Measurements from ENCODE around the gene HIVEP2. TPM values are rescaled to one million over a fixed set of nuclear protein-coding genes. Genes with fewer than 3 reads are reported as not detected.

The HIVEP2 gene
- polyA plus RNA-seq, 3 donors: 0.16 to 1.4 (median 0.64) TPM

- H3K36me3 Mint-ChIP-seq: peaks cover 7 to 18% of the 10 kb centered on the region in 2 donors
- Histone ChIP-seq H3K9ac (ENCODE audit: insufficient read depth, low read length, poor library complexity, severe bottlenecking) (no peak overlapping the region), H3K36me3 (replicated peaks in 1 of 2; ENCODE audit: control insufficient read depth in 1 of 2, insufficient read depth in 2 of 2, low read length in 2 of 2) (peaks cover 0 to 8% of the 10 kb centered on the region in 2 donors), H3K27me3 (ENCODE audit: control insufficient read depth in 2 of 2, insufficient read depth in 2 of 2, low read length in 2 of 2) (no peaks in the 10 kb centered on the region), H3K4me3 (replicated peaks in 1 of 3; ENCODE audit: low read depth in 2 of 3, low read length in 3 of 3) (no peak overlapping the region), H4K20me1 (ENCODE audit: insufficient read depth, low read length) (no peaks in the 10 kb centered on the region), H3K79me2 (ENCODE audit: insufficient read depth, low read length) (no peaks in the 10 kb centered on the region), H3K27ac (ENCODE audit: low read depth in 1 of 2, low read length in 2 of 2) (no peak overlapping the region), H3K4me2 (replicated peaks; ENCODE audit: extremely low read depth, low read length, poor library complexity, severe bottlenecking) (no peak overlapping the region), H3K4me1 (ENCODE audit: control insufficient read depth in 1 of 2, insufficient read depth in 2 of 2, low read length in 2 of 2) (no peaks in the 10 kb centered on the region), H3K9me3 (replicated peaks in 1 of 2; ENCODE audit: control insufficient read depth in 1 of 2, insufficient read depth in 1 of 2, low read length in 2 of 2) (no peaks in the 10 kb centered on the region), H2AFZ (ENCODE audit: insufficient read depth, low read depth, low read length, poor library complexity, severe bottlenecking) (no peak overlapping the region)
- peaks cover 0 to 2% (median 0%) of the 10 kb centered on the region in 7 donors for H3K9me3 Mint-ChIP-seq
- 92% methylated on average over 12 of the region's 12 CpGs for WGBS (ENCODE audit: insufficient coverage)
- no peak overlapping the region for H3K27ac Mint-ChIP-seq
- H3K4me1 Mint-ChIP-seq: no peaks in the 10 kb centered on the region
- TF ChIP-seq CTCF (IDR thresholded peaks at IDR 0.05): no peak
- peaks cover 0 to 2% (median 0%) of the 10 kb centered on the region in 3 donors for H3K27me3 Mint-ChIP-seq (ENCODE audit: low read depth in 3 of 3)
- no peak overlapping the region for H3K4me3 Mint-ChIP-seq
- no peak for DNase-seq
- intact Hi-C loops (cut with micrococcal nuclease): no loop called here
These were observed 170.9 kb downstream of the HIVEP2 start for GRCh38 chr6:142773859-142774648.

- no peaks in the 10 kb centered on the region for H3K79me2 ChIP-seq (ENCODE audit: insufficient read depth, low read length)
- H4K20me1 ChIP-seq (ENCODE audit: insufficient read depth, low read length): no peaks in the 10 kb centered on the region
- H3K4me3 ChIP-seq (replicated peaks in 1 of 3; ENCODE audit: low read depth in 2 of 3, low read length in 3 of 3): no peak overlapping the region
- Mint-ChIP-seq H3K36me3 (peaks cover 9 to 18% of the 10 kb centered on the region in 2 donors), H3K27ac (no peak overlapping the region), H3K9me3 (peaks cover 0 to 2% (median 0%) of the 10 kb centered on the region in 7 donors), H3K27me3 (ENCODE audit: low read depth in 3 of 3) (peaks cover 0 to 2% (median 0%) of the 10 kb centered on the region in 3 donors), H3K4me1 (no peaks in the 10 kb centered on the region), H3K4me3 (no peak overlapping the region)
- no peak overlapping the region for H3K9ac ChIP-seq (ENCODE audit: insufficient read depth, low read length, poor library complexity, severe bottlenecking)
- H3K4me2 ChIP-seq (replicated peaks; ENCODE audit: extremely low read depth, low read length, poor library complexity, severe bottlenecking): no peak overlapping the region
- 97% methylated on average over 5 of the region's 9 CpGs for WGBS (ENCODE audit: insufficient coverage)
- no peaks in the 10 kb centered on the region for H3K27me3 ChIP-seq (ENCODE audit: control insufficient read depth in 2 of 2, insufficient read depth in 2 of 2, low read length in 2 of 2)
- intact Hi-C loops (cut with micrococcal nuclease): no loop called here
- no peaks in the 10 kb centered on the region for H3K9me3 ChIP-seq (replicated peaks in 1 of 2; ENCODE audit: control insufficient read depth in 1 of 2, insufficient read depth in 1 of 2, low read length in 2 of 2)
- no peak for TF ChIP-seq CTCF (IDR thresholded peaks at IDR 0.05)
- H3K4me1 ChIP-seq (ENCODE audit: control insufficient read depth in 1 of 2, insufficient read depth in 2 of 2, low read length in 2 of 2): no peaks in the 10 kb centered on the region
- peaks cover 0 to 8% of the 10 kb centered on the region in 2 donors for H3K36me3 ChIP-seq (replicated peaks in 1 of 2; ENCODE audit: control insufficient read depth in 1 of 2, insufficient read depth in 2 of 2, low read length in 2 of 2)
- no peak overlapping the region for H3K27ac ChIP-seq (ENCODE audit: low read depth in 1 of 2, low read length in 2 of 2)
- no peak for DNase-seq
- H2AFZ ChIP-seq (ENCODE audit: insufficient read depth, low read depth, low read length, poor library complexity, severe bottlenecking): no peak overlapping the region
These were observed 171.7 kb downstream of the HIVEP2 start for GRCh38 chr6:142773324-142773723.
